ENCODE results near the gene JAZF1. TPM values are rescaled to one million over a fixed set of nuclear protein-coding genes. Genes with fewer than 3 reads are reported as not detected.

Gene JAZF1
- total RNA-seq, 1 experiment from 2014 or later, result 9.1 TPM

- DNase-seq, result no peak
- TF ChIP-seq, protein P1, sequence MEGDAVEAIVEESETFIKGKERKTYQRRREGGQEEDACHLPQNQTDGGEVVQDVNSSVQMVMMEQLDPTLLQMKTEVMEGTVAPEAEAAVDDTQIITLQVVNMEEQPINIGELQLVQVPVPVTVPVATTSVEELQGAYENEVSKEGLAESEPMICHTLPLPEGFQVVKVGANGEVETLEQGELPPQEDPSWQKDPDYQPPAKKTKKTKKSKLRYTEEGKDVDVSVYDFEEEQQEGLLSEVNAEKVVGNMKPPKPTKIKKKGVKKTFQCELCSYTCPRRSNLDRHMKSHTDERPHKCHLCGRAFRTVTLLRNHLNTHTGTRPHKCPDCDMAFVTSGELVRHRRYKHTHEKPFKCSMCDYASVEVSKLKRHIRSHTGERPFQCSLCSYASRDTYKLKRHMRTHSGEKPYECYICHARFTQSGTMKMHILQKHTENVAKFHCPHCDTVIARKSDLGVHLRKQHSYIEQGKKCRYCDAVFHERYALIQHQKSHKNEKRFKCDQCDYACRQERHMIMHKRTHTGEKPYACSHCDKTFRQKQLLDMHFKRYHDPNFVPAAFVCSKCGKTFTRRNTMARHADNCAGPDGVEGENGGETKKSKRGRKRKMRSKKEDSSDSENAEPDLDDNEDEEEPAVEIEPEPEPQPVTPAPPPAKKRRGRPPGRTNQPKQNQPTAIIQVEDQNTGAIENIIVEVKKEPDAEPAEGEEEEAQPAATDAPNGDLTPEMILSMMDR (conservative IDR thresholded peaks at IDR 0.05), result no peak
- H2AK5ac ChIP-seq (ENCODE audit: insufficient read length, low read length), result no peak overlapping the region
- no peak overlapping the region for H3K27ac ChIP-seq (ENCODE audit: insufficient read length, low read depth, low read length)
- H4K8ac ChIP-seq (replicated peaks; ENCODE audit: insufficient read length, low read depth, low read length), result no peak overlapping the region
- H3K4me1 ChIP-seq (ENCODE audit: insufficient read depth, low read length), result peaks cover 5% of the 10 kb centered on the region; the same call in 1 of the 2 replicates
- H4K5ac ChIP-seq (ENCODE audit: insufficient read length, low read depth, low read length), result no peak overlapping the region
- H2BK120ac ChIP-seq (ENCODE audit: low read depth, low read length, poor library complexity, severe bottlenecking), result no peak overlapping the region
- H3K27me3 Mint-ChIP-seq (ENCODE audit: low read depth), result no peaks in the 10 kb centered on the region; the same call in 1 of the 2 replicates
- no peak overlapping the region for H3K18ac ChIP-seq (ENCODE audit: insufficient read length, low read depth, low read length)
- H3K27me3 ChIP-seq (ENCODE audit: insufficient read depth, low read length), result no peaks in the 10 kb centered on the region
- no peak overlapping the region for H3K4me2 ChIP-seq (ENCODE audit: insufficient read depth, insufficient read length, low read length)
- H2BK15ac ChIP-seq (ENCODE audit: low read depth, low read length), result no peak overlapping the region
- H3K9me3 ChIP-seq (ENCODE audit: control insufficient read depth, low read depth, low read length), result no peaks in the 10 kb centered on the region
- no peaks in the 10 kb centered on the region for H3K79me2 ChIP-seq (ENCODE audit: insufficient read depth, low read length)
- no peaks in the 10 kb centered on the region for H3K79me1 ChIP-seq (ENCODE audit: insufficient read depth, low read depth, low read length, poor library complexity, severe bottlenecking)
- no peaks in the 10 kb centered on the region for H4K20me1 ChIP-seq (ENCODE audit: control insufficient read depth, insufficient read depth, insufficient read length)
- H3K4me1 Mint-ChIP-seq, result peaks cover 7 to 13% of the 10 kb centered on the region in 2 experiments
- H3K23me2 ChIP-seq (ENCODE audit: insufficient read length, low read depth, low read length, poor library complexity, severe bottlenecking), result no peaks in the 10 kb centered on the region
- H3K14ac ChIP-seq (ENCODE audit: insufficient read depth, low read length), result no peak overlapping the region
- no peaks in the 10 kb centered on the region for H3K36me3 Mint-ChIP-seq (ENCODE audit: insufficient read depth in 1 of 3, low read depth in 3 of 3)
- H3K56ac ChIP-seq (ENCODE audit: insufficient read length, low read depth, low read length), result no peak overlapping the region
- H3K9ac ChIP-seq (ENCODE audit: extremely low read depth, insufficient read length, low read length), result no peak overlapping the region
- no peak overlapping the region for H2BK5ac ChIP-seq (ENCODE audit: insufficient read length, low read length)
- no peak overlapping the region for H2BK20ac ChIP-seq (ENCODE audit: low read depth, low read length, poor library complexity, severe bottlenecking)
- no peak overlapping the region for H4K91ac ChIP-seq (ENCODE audit: insufficient read length, low read depth, low read length)
- no peak overlapping the region for H3T11ph ChIP-seq (ENCODE audit: low read length)
- no peak overlapping the region for H2AFZ ChIP-seq (ENCODE audit: low read length)
- H3K23ac ChIP-seq (ENCODE audit: insufficient read length, low read depth, low read length), result no peak overlapping the region
- H3K4ac ChIP-seq (ENCODE audit: low read depth, low read length), result no peak overlapping the region
- no peak overlapping the region for H3K4me3 Mint-ChIP-seq
- H3K27ac Mint-ChIP-seq, result no peak overlapping the region
- no peak overlapping the region for H2BK12ac ChIP-seq (ENCODE audit: insufficient read length, low read depth, low read length)
- no peaks in the 10 kb centered on the region for H3K9me3 Mint-ChIP-seq
These were observed 39.2 kb upstream of the JAZF1 start for GRCh38 chr7:28219793-28220192.
